BJ (cell line): Measurements from ENCODE around the gene SMYD3. TPM values are rescaled to one million over a fixed set of nuclear protein-coding genes. Genes with fewer than 3 reads are reported as not detected.

Source experiments
- CTCF ChIA-PET: fragments of 350-600 bp; formaldehyde crosslinking; extraction: SDS; loops from one replicate; lab custom pipeline; 2021; ENCODE audit warnings: antibody characterized with exemption, inconsistent platforms; lab: Yijun Ruan, JAX
- POLR2A ChIA-PET: fragments of 300-600 bp; sonication (Branson Sonifier 250); formaldehyde crosslinking; extraction: SDS; loops from one replicate; lab custom pipeline; 2021; ENCODE audit warnings: antibody characterized with exemption; lab: Charles Lee
- DNase-seq: peaks from one replicate; pipeline ENCODE4 v3.0.0-alpha.2; 2011; ENCODE audit warnings: low read depth
- H3K27me3 ChIP-seq: 2 replicates; pipeline ENCODE4 v1.6.0; 2011; ENCODE audit warnings: low read length; ENCODE audit not compliant: control insufficient read depth, insufficient read depth
- H3K36me3 ChIP-seq: 2 replicates; pipeline ENCODE4 v1.5.1; 2011; ENCODE audit warnings: low read length; ENCODE audit not compliant: control insufficient read depth, insufficient read depth
- H3K4me3 ChIP-seq: 2 replicates; pipeline ENCODE4 v1.5.1; 2011; ENCODE audit warnings: low read depth, mild to moderate bottlenecking, control low read depth, low read length
- CTCF ChIP-seq: IDR thresholded peaks from 2 replicates; pipeline ENCODE4 v1.5.1; 2011; ENCODE audit warnings: low read depth, mild to moderate bottlenecking, control low read depth, inconsistent platforms, low read length, moderate library complexity; ENCODE audit not compliant: insufficient read depth
- polyA plus RNA-seq: library from polyadenylated mRNA; depleted of rRNA; stranded (reverse); fragments of >200 nt; gene quantifications from 2 replicates; pipeline ENCODE4 v1.2.3, GENCODE V29; 2011

The SMYD3 gene
- polyA plus RNA-seq, 1 experiment: 26.1 TPM

GRCh38 chr1:245999697-246000637 lies 507.1 kb downstream of the SMYD3 start:
- no peak for TF ChIP-seq CTCF
- ChIA-PET POLR2A (no interaction called here), CTCF (interaction anchor here (1.8 kb wide), 1 partner anchor 847 kb away, joined by 4 read pairs; no protein-coding TSS in a partner anchor)
- Histone ChIP-seq H3K4me3 (no peak overlapping the region), H3K27me3 (no peaks in the 10 kb centered on the region), H3K36me3 (no peaks in the 10 kb centered on the region)
- no peak for DNase-seq

- H3K27me3 ChIP-seq: no peaks in the 10 kb centered on the region
- CTCF ChIA-PET: interaction anchor here (2.6 kb wide), 1 partner anchor 10 kb away, joined by 8 read pairs; no protein-coding TSS in a partner anchor
- DNase-seq: no peak
- no peak overlapping the region for H3K4me3 ChIP-seq
- POLR2A ChIA-PET: no interaction called here
- H3K36me3 ChIP-seq: no peaks in the 10 kb centered on the region
- no peak for TF ChIP-seq CTCF
Measured at GRCh38 chr1:245997471-245998258, 509.4 kb downstream of the SMYD3 start.

GRCh38 chr1:245996811-245997210 lies 510.3 kb downstream of the SMYD3 start:
- Histone ChIP-seq H3K4me3 (no peak overlapping the region), H3K36me3 (no peaks in the 10 kb centered on the region), H3K27me3 (no peaks in the 10 kb centered on the region)
- ChIA-PET POLR2A (no interaction called here), CTCF (interaction anchor here (2.6 kb wide), 1 partner anchor 10 kb away, joined by 8 read pairs; no protein-coding TSS in a partner anchor)
- no peak for TF ChIP-seq CTCF
- no peak for DNase-seq

- TF ChIP-seq CTCF: no peak
- Histone ChIP-seq H3K36me3 (no peaks in the 10 kb centered on the region), H3K27me3 (no peaks in the 10 kb centered on the region), H3K4me3 (no peak overlapping the region)
- ChIA-PET CTCF (no interaction called here), POLR2A (no interaction called here)
- no peak for DNase-seq
Measured at GRCh38 chr1:245995474-245995873, 511.6 kb downstream of the SMYD3 start.

- CTCF ChIA-PET: interaction anchor here (1.2 kb wide), 1 partner anchor 838 kb away, joined by 4 read pairs; no protein-coding TSS in a partner anchor
- H3K27me3 ChIP-seq: no peaks in the 10 kb centered on the region
- DNase-seq: no peak
- no peaks in the 10 kb centered on the region for H3K36me3 ChIP-seq
- POLR2A ChIA-PET: no interaction called here
- TF ChIP-seq CTCF: no peak
- H3K4me3 ChIP-seq: no peak overlapping the region
Measured at GRCh38 chr1:245991266-245991665, 515.8 kb downstream of the SMYD3 start.
